PC-9 (cell line): ENCODE data around the gene MED6.

Experiments
- CTCF ChIP-seq: fragments of 200-600 bp; sonication (generic); conservative IDR thresholded peaks from 2 replicates; pipeline ENCODE4 v1.6.1; 2017; ENCODE audit warnings: mixed run types, antibody characterized with exemption, mild to moderate bottlenecking, moderate library complexity
- EZH2 ChIP-seq: fragments of 200-600 bp; sonication (generic); IDR thresholded peaks from 2 replicates; pipeline ENCODE4 v1.8.0; 2017; ENCODE audit warnings: antibody characterized with exemption, low read depth

GRCh38 chr14:70641548-70642302 lies 41.3 kb upstream of the MED6 start, which contains the start of gene TTC9:
- TF ChIP-seq CTCF (no peak), EZH2 (no peak)
